Tibial nerve (tissue), 4 donors: ENCODE results near the gene ATP6AP2. TPM values are rescaled to one million over a fixed set of nuclear protein-coding genes. Genes with fewer than 3 reads are reported as not detected.

Source experiments
- DNase-seq, 2 donors: peaks; one replicate each; pipeline ENCODE4 v3.0.0-alpha.2; 2019; ENCODE audit warnings: low spot score in 2 of 2
- H3K27ac ChIP-seq, 4 donors: fragments of 200-600 bp; sonication (generic) in 3 of 4; one replicate each; pipeline ENCODE4 v1.5.1; 2017 to 2019; ENCODE audit warnings: mild to moderate bottlenecking in 1 of 4
- H3K27me3 ChIP-seq, 2 donors: fragments of 200-600 bp; sonication (generic) in 1 of 2; one replicate each; pipeline versions ENCODE4 v1.5.1 to v1.6.0; 2017 to 2019
- H3K36me3 ChIP-seq, 3 donors: fragments of 200-600 bp; sonication (generic); one replicate each; pipeline ENCODE4 v1.5.1; 2018 to 2019
- H3K4me1 ChIP-seq, 4 donors: fragments of 200-600 bp; sonication (generic) in 3 of 4; one replicate each; pipeline ENCODE4 v1.5.1; 2017 to 2019
- H3K4me3 ChIP-seq, 4 donors: fragments of 200-600 bp; sonication (generic) in 3 of 4; one replicate each; pipeline ENCODE4 v1.5.1; 2017 to 2019; ENCODE audit warnings: mild to moderate bottlenecking in 1 of 4, moderate library complexity in 1 of 4
- H3K9me3 ChIP-seq, 4 donors: fragments of 200-600 bp; sonication (generic) in 3 of 4; one replicate each; pipeline ENCODE4 v1.5.1; 2017 to 2019
- CTCF ChIP-seq, 5 experiments: fragments of 200-600 bp in 3 of 5; fragments of 450-650 bp in 2 of 5; sonication (generic) in 3 of 5; IDR thresholded peaks; one replicate each; pipeline ENCODE4 v1.5.1; 2016 to 2019; ENCODE audit warnings: antibody characterized with exemption in 5 of 5, mild to moderate bottlenecking in 3 of 5, moderate library complexity in 2 of 5
- EP300 ChIP-seq, 2 donors: sonication (generic); formaldehyde crosslinking; IDR thresholded peaks; one replicate each; pipeline ENCODE4 v1.6.1; 2017; ENCODE audit warnings: antibody characterized with exemption in 2 of 2, mild to moderate bottlenecking in 1 of 2
- POLR2A ChIP-seq, 2 donors: fragments of 450-650 bp; IDR thresholded peaks; one replicate each; pipeline ENCODE4 v1.6.1; 2017; ENCODE audit warnings: antibody characterized with exemption in 2 of 2, mild to moderate bottlenecking in 2 of 2, moderate library complexity in 2 of 2
- WGBS, 2 donors: methylation state at CpG; one replicate each; pipeline ENCODE4 v1.1.5; 2018; 5-methylcytosine and 5-hydroxymethylcytosine counted together
- total RNA-seq, 4 donors: library from RNA; depleted of rRNA; stranded (reverse); fragments of >200 nt; gene quantifications; one replicate each; pipeline ENCODE4 v1.1.0, GENCODE V29; 2016

The ATP6AP2 gene
- total RNA-seq, 4 donors from 2014 or later: 86.4 to 106 (median 89.5) TPM

- WGBS, 2 donors: 78 to 81% methylated on average over 9 of the region's 9 CpGs
- TF ChIP-seq POLR2A (IDR thresholded peaks at IDR 0.05) (no peak), EP300 (IDR thresholded peaks at IDR 0.05) (no peak), CTCF (IDR thresholded peaks at IDR 0.05) (no peak)
- peaks cover 0 to 15% of the 10 kb centered on the region in 2 donors for H3K27me3 ChIP-seq
Measured at GRCh38 chrX:40615976-40616375, 35.2 kb downstream of the ATP6AP2 start.

GRCh38 chrX:40617566-40617965 lies 36.8 kb downstream of the ATP6AP2 start:
- DNase-seq: no peak
- no peaks in the 10 kb centered on the region for H3K4me1 ChIP-seq
- WGBS, 2 donors: 66 to 73% methylated on average over 6 to 7 of the region's 7 CpGs
- H3K4me3 ChIP-seq: no peak overlapping the region
- no peaks in the 10 kb centered on the region for H3K36me3 ChIP-seq
- H3K9me3 ChIP-seq: no peaks in the 10 kb centered on the region
- H3K27me3 ChIP-seq: peaks cover 0 to 15% of the 10 kb centered on the region in 2 donors
- no peak for TF ChIP-seq CTCF (IDR thresholded peaks at IDR 0.05)
- H3K27ac ChIP-seq: no peak overlapping the region

More at GRCh38 chrX:40615976-40616375, 35.2 kb downstream of the ATP6AP2 start:
- no peak for DNase-seq
- H3K27ac ChIP-seq: no peak overlapping the region
- no peaks in the 10 kb centered on the region for H3K4me1 ChIP-seq
- H3K9me3 ChIP-seq: no peaks in the 10 kb centered on the region
- no peak overlapping the region for H3K4me3 ChIP-seq
- no peaks in the 10 kb centered on the region for H3K36me3 ChIP-seq

GRCh38 chrX:40622479-40623138 lies 41.8 kb downstream of the ATP6AP2 start:
- 70 to 71% methylated on average over 11 to 18 of the region's 18 CpGs for WGBS, 2 donors
- Histone ChIP-seq H3K4me3 (no peak overlapping the region), H3K4me1 (no peaks in the 10 kb centered on the region), H3K36me3 (peaks cover 0 to 5% (median 0%) of the 10 kb centered on the region in 3 donors), H3K27me3 (peaks cover 0 to 16% of the 10 kb centered on the region in 2 donors), H3K9me3 (no peaks in the 10 kb centered on the region), H3K27ac (no peak overlapping the region)
- DNase-seq: no peak
- TF ChIP-seq POLR2A (IDR thresholded peaks at IDR 0.05): no peak
- TF ChIP-seq EP300 (IDR thresholded peaks at IDR 0.05): no peak
- TF ChIP-seq CTCF (IDR thresholded peaks at IDR 0.05): no peak

GRCh38 chrX:40623139-40623536 lies 42.4 kb downstream of the ATP6AP2 start, which contains the start of gene MPC1L:
TSS of gene MPC1L (plus strand) at chrX:40623428. CDS start at chrX:40623566, 138 bp downstream.
- H3K36me3 ChIP-seq: peaks cover 0 to 11% (median 0%) of the 10 kb centered on the region in 3 donors
- H3K27me3 ChIP-seq: peaks cover 0 to 16% of the 10 kb centered on the region in 2 donors
- no peak within 1 kb of the TSS for H3K4me3 ChIP-seq
- 91 to 98% methylated on average over 20 to 38 of the region's 38 CpGs for WGBS, 2 donors
- H3K4me1 ChIP-seq: no peaks in the 10 kb centered on the region
- TF ChIP-seq CTCF (IDR thresholded peaks at IDR 0.05) (no peak), EP300 (IDR thresholded peaks at IDR 0.05) (no peak), POLR2A (IDR thresholded peaks at IDR 0.05) (no peak)
- H3K9me3 ChIP-seq: no peaks in the 10 kb centered on the region
- H3K27ac ChIP-seq: no peak within 1 kb of the TSS
- no peak for DNase-seq

- Histone ChIP-seq H3K9me3 (no peaks in the 10 kb centered on the region), H3K27ac (no peak overlapping the region), H3K4me3 (no peak overlapping the region), H3K4me1 (no peaks in the 10 kb centered on the region), H3K36me3 (peaks cover 0 to 16% (median 0%) of the 10 kb centered on the region in 3 donors), H3K27me3 (peaks cover 0 to 12% of the 10 kb centered on the region in 2 donors)
- DNase-seq: no peak
- TF ChIP-seq EP300 (IDR thresholded peaks at IDR 0.05) (no peak), POLR2A (IDR thresholded peaks at IDR 0.05) (no peak), CTCF (IDR thresholded peaks at IDR 0.05) (no peak)
- WGBS, 2 donors: 58 to 86% methylated on average over 1 to 32 of the region's 32 CpGs
Measured at GRCh38 chrX:40623665-40624064, 42.9 kb downstream of the ATP6AP2 start.
